Measurements from ENCODE around the gene GPR63. TPM values are rescaled to one million over a fixed set of nuclear protein-coding genes. Genes with fewer than 3 reads are reported as not detected.

The GPR63 gene
- total and polyA plus RNA-seq, 2 experiments from 2014 or later, result 1.9 to 7.7 TPM

DNA sequence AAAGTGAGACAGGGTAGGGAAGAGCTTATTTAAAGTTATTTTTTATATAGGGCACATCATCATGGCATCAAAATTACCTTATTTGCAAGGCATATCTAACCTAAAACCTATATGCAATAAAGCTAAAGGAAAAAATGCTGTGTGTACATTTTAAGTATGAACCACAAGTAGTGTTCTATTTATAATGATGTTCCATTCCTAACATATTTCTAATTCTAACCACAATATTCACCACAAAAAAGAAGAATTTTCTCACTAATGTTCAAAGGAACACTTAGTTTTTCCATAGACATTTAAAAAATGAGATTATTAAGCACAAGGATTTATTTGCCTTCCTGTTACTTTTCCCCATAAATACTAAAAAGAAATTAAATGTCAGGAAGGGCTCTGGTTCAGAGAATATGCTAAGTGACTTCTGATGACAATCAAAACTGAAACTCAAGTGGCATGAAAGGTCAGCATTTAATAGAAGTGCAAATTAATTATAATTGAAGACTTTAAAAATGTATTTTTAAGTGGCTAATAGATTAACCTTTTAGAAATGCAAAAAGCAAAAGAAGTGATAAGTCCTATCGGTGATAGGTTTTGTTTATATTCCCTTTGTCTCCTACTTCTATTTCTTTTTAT lies 25.1 kb downstream of the GPR63 start:
- 88% methylated on average over 1 of the region's 1 CpG for WGBS (ENCODE audit: low lambda C conversion rate, missing lambda C conversion rate)
- no peaks in the 10 kb centered on the region for H3K4me1 ChIP-seq (ENCODE audit: insufficient read depth)
- no peak overlapping the region for H3K27ac ChIP-seq
- H2AFZ ChIP-seq, result no peak overlapping the region
- H3K36me3 ChIP-seq (replicated peaks; ENCODE audit: insufficient read depth, low read depth), result no peaks in the 10 kb centered on the region
- no peaks in the 10 kb centered on the region for H3K27me3 ChIP-seq
- peak overlapping the region; percentile 1 for H3K4me2 ChIP-seq
- TF ChIP-seq CTCF (IDR thresholded peaks at IDR 0.05; ENCODE audit: poor library complexity), result no peak
- no peak for TF ChIP-seq EZH2phosphoT487 (IDR thresholded peaks at IDR 0.05; ENCODE audit: low read depth, severe bottlenecking, unreplicated experiment)
- no peak for TF ChIP-seq EZH2 (IDR thresholded peaks at IDR 0.05; ENCODE audit: borderline replicate concordance)
- DNase-seq (ENCODE audit: low spot score), result no peak
- H3K9me2 ChIP-seq (replicated peaks; ENCODE audit: insufficient read depth), result no peaks in the 10 kb centered on the region
- peaks cover 10% of the 10 kb centered on the region for H3K79me2 ChIP-seq
- H3K4me3 ChIP-seq, result no peak overlapping the region
- H4K20me1 ChIP-seq (ENCODE audit: insufficient read depth, poor library complexity, severe bottlenecking), result no peaks in the 10 kb centered on the region
- no peaks in the 10 kb centered on the region for H3K9me3 ChIP-seq (ENCODE audit: low read depth)

DNA sequence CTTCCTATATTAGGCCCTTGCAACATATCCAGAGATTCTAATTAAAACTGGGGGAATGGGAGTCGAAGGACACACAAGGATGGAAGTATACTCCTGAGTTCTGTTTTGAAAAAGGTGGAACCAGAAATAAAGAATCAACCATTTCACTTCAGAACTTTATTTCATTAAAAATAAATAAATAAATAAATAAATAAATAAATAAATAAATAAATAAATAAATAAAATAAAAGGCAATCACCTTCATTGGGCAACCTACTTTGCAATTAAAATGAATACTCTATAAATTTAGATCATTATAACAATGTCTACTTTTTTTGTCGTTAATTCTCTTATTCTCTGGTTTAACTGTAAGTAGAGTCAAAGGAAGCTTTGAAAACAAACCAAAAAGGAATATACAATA lies 25.6 kb downstream of the GPR63 start:
- TF ChIP-seq EZH2phosphoT487 (IDR thresholded peaks at IDR 0.05; ENCODE audit: low read depth, severe bottlenecking, unreplicated experiment), result no peak
- TF ChIP-seq EZH2 (IDR thresholded peaks at IDR 0.05; ENCODE audit: borderline replicate concordance), result no peak
- TF ChIP-seq CTCF (IDR thresholded peaks at IDR 0.05; ENCODE audit: poor library complexity), result no peak
- no peak overlapping the region for H3K27ac ChIP-seq
- DNase-seq (ENCODE audit: low spot score), result no peak
- H3K36me3 ChIP-seq (replicated peaks; ENCODE audit: insufficient read depth, low read depth), result no peaks in the 10 kb centered on the region
- H2AFZ ChIP-seq, result no peak overlapping the region
- no peak overlapping the region for H3K4me2 ChIP-seq
- H3K27me3 ChIP-seq, result no peaks in the 10 kb centered on the region
- H3K9me3 ChIP-seq (ENCODE audit: low read depth), result no peaks in the 10 kb centered on the region
- H3K4me3 ChIP-seq, result no peak overlapping the region
- no peaks in the 10 kb centered on the region for H3K4me1 ChIP-seq (ENCODE audit: insufficient read depth)
- no peaks in the 10 kb centered on the region for H4K20me1 ChIP-seq (ENCODE audit: insufficient read depth, poor library complexity, severe bottlenecking)
- 95% methylated on average over 2 of the region's 2 CpGs for WGBS (ENCODE audit: low lambda C conversion rate, missing lambda C conversion rate)
- peaks cover 9% of the 10 kb centered on the region for H3K79me2 ChIP-seq
- H3K9me2 ChIP-seq (replicated peaks; ENCODE audit: insufficient read depth), result no peaks in the 10 kb centered on the region

- Histone ChIP-seq H4K20me1 (ENCODE audit: insufficient read depth, poor library complexity, severe bottlenecking) (no peaks in the 10 kb centered on the region), H3K27me3 (no peaks in the 10 kb centered on the region), H3K27ac (no peak overlapping the region), H3K4me1 (ENCODE audit: insufficient read depth) (no peaks in the 10 kb centered on the region), H2AFZ (no peak overlapping the region), H3K9me3 (ENCODE audit: low read depth) (no peaks in the 10 kb centered on the region), H3K79me2 (peaks cover 9% of the 10 kb centered on the region), H3K4me2 (no peak overlapping the region), H3K4me3 (no peak overlapping the region), H3K9me2 (replicated peaks; ENCODE audit: insufficient read depth) (no peaks in the 10 kb centered on the region), H3K36me3 (replicated peaks; ENCODE audit: insufficient read depth, low read depth) (no peaks in the 10 kb centered on the region)
- no peak for TF ChIP-seq EZH2phosphoT487 (IDR thresholded peaks at IDR 0.05; ENCODE audit: low read depth, severe bottlenecking, unreplicated experiment)
- no peak for TF ChIP-seq EZH2 (IDR thresholded peaks at IDR 0.05; ENCODE audit: borderline replicate concordance)
- no peak for TF ChIP-seq CTCF (IDR thresholded peaks at IDR 0.05; ENCODE audit: poor library complexity)
- DNase-seq (ENCODE audit: low spot score), result no peak
- 82% methylated on average over 5 of the region's 5 CpGs for WGBS (ENCODE audit: low lambda C conversion rate, missing lambda C conversion rate)
Observed at GRCh38 chr6:96811136-96811535, 26.1 kb downstream of the GPR63 start.

All from hepatocyte (in vitro differentiated cells).